T47D (cell line): ENCODE results near the gene CKM.
A peak's percentile ranks its signal among the peaks of the same experiment; 100 is the strongest.
"Not testable (repeated sequence)": the region's sequence is repeated elsewhere in the genome, so short reads cannot be mapped to it uniquely, and the experiment has no call there.

Experiments used
- DNase-seq, 2 experiments: peaks; one replicate each; pipeline versions ENCODE4 v3.0.0 to v3.0.0-alpha.2; 2011 to 2012; ENCODE audit warnings: low read depth in 1 of 2, low spot score in 1 of 2
- JUND ChIP-seq: IDR thresholded peaks from 2 replicates; pipeline ENCODE4 v1.6.1; 2012; ENCODE audit warnings: low read depth
- in situ Hi-C: cut with HindIII; loops from 2 replicates; pipeline ENCODE4 v1.10.0; 2016; ENCODE audit warnings: low sequenced_read_pairs, low pct_unique_long_range_greater_than_20kb

The CKM gene

GRCh38 chr19:45346449-45346848 lies 23.8 kb upstream of the CKM start:
- no peak for DNase-seq

GRCh38 chr19:45345506-45345860 lies 22.8 kb upstream of the CKM start:
- TF ChIP-seq JUND = no peak
- in situ Hi-C loops = no loop called here

More at GRCh38 chr19:45346449-45346848, 23.8 kb upstream of the CKM start:
- TF ChIP-seq JUND = no peak
- in situ Hi-C loops = no loop called here

DNA sequence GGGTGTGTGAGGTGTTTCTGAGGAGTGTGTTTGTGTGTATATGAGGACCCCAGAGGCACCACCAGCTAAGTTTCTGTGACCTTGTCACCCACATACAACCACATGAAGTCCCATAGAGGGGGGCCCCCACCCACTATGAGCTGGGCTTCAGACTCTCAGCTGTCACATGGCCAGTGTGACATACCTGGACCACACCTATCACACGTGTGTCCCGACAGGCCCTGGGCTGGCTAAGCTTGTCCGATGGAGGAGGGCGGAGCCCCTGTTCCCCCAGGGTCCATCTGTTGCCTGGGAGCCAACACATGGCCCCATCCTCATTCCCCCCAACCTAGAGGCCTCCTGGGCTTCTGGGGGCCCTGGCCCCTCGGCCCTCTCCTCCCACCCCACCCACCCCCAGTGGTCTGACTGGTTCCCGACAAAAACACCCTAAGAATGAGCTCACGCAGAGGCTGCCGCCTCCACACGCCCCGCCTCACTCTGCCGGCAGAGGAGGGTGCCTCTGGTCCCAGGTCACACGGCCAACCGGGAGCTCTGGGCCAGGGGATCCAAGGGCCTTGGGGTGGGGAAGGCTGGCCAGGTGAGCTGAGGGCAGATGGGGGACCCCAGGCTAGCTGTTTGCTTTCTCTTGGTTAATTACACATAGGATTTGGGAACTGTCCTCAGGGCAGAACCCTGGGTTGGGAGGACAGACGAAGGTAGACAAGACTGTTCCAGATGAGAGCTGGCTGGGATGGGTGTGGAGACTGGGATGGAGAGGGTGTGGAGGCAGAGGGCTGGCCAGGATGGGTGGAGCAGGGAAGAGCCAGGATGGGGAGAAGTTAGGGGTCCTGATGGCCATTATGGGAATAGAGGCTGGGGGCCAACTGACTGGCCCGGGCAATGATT lies 22.2 kb upstream of the CKM start:
- DNase-seq = no peak
- TF ChIP-seq JUND = no peak
- in situ Hi-C loops = no loop called here

More at GRCh38 chr19:45345506-45345860, 22.8 kb upstream of the CKM start:
- DNase-seq = no peak

DNA sequence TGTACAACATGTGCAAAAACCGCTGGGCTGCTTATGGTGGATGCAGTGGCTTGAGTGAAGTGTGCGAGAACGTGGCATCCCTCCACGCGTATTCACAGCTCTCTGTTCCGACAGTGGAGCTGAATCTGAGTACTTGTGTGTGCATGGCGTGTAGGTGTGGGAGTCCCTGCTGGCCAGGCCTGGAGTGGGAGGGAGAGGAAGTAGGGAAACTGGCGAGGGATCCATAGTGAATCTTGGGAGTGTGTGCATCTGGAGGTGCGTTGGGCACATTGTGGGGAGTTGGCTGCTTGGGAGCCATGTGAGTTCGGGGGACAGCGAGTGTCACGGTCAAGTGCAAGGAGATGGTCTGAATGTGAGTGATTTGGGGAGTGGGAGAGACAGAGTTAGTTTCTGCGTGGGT lies 20.2 kb upstream of the CKM start:
- DNase-seq = no peak
- no peak for TF ChIP-seq JUND
- in situ Hi-C loops = no loop called here

DNA sequence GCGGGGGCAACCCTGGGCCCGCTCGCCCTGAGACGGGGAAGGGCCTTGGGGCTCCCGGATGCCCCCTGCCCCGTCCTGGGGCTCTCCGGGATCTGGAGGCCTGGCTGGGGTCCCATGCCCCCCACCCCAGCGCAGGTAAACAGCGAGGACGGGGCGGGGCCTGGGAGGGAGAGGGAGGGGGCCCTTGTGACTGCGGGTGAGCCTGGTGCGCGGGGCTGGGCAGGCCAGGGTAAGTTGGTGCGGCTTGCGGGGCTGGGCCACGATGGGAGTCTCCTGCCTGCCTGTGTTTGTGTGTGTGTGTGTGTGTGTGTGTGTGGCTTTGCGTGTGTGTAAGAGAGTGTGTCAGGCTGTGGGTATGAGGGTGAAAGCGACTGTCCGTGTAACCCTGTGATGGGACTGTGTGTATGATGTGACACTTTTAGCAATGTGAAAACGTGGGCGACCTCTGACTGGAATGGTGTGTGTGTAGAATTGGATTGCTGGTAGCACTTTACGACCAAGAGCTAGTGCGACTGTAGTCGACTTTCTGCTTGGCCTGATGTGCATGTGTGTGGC lies 18.3 kb upstream of the CKM start:
- TF ChIP-seq JUND = no peak
- in situ Hi-C loops = no loop called here
- DNase-seq = peak in 1 of 2 experiments; percentile 27

DNA sequence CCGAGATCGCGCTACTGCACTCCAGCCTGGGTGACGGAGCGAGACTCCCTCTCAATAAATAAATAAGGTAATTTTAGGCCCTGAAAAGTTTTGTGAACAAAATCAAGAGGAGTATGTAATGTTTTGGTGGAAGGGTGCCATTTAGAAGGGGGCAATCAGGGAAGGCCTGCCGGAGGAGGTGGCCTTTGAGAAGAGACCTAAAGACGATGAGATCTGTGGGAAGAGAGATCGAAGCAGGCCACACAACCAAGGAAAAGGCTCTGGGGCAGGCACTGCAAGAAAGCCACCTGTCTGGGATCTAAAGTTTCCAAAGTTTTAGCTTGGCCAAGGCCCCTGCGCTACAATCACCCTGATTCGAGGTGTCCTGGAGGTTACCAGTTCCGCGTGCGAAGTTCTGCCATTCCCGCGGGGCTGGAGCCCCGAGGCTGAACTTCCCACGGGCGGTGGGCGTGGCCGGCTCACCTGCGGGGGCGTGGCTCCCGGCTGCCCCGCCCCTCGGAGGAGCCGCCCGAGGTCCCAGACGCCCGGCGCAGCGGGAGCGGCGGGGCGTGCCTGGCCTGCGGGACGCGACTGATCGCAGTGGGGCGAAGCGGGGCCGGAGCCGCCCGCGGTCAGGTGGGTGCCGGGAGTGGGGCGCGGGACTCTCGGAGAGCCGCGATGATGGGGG lies 17.7 kb upstream of the CKM start, which contains the start of gene KLC3:
Gene KLC3 (plus strand): TSS at position 519 of the 667 bp plus-strand sequence. CDS start 4,792 bp downstream, outside the sequence.
- peak; percentile 58 to 65 for DNase-seq
- in situ Hi-C loops = no loop called here
- no peak for TF ChIP-seq JUND

- in situ Hi-C loops = no loop called here
- DNase-seq = no peak
These were observed 17.0 kb upstream of the CKM start for GRCh38 chr19:45339629-45340028.

GRCh38 chr19:45336696-45337251 lies 14.1 kb upstream of the CKM start:
- DNase-seq = no peak
- in situ Hi-C loops = no loop called here
- TF ChIP-seq JUND = no peak

More at GRCh38 chr19:45339629-45340028, 17.0 kb upstream of the CKM start:
- no peak for TF ChIP-seq JUND

DNA sequence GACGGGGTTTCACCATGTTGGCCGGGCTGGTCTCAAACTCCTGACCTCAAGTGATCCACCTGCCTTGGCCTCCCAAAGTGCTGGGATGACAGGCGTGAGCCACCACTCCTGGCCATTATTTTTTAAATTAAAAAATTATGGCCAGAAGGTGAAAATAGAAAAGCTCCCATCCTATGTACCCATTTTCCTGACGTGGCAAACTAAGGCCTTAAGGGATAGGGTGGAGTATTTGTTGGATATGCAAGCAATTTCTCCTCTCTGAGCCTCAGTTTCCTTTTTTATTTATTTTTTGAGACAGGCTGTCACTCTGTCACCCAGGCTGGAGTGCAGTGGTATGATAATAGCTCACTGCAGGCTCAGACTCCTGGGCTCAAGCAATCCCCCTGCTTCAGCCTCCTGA lies 12.2 kb upstream of the CKM start:
- DNase-seq, in situ Hi-C loops: not testable (repeated sequence)

DNA sequence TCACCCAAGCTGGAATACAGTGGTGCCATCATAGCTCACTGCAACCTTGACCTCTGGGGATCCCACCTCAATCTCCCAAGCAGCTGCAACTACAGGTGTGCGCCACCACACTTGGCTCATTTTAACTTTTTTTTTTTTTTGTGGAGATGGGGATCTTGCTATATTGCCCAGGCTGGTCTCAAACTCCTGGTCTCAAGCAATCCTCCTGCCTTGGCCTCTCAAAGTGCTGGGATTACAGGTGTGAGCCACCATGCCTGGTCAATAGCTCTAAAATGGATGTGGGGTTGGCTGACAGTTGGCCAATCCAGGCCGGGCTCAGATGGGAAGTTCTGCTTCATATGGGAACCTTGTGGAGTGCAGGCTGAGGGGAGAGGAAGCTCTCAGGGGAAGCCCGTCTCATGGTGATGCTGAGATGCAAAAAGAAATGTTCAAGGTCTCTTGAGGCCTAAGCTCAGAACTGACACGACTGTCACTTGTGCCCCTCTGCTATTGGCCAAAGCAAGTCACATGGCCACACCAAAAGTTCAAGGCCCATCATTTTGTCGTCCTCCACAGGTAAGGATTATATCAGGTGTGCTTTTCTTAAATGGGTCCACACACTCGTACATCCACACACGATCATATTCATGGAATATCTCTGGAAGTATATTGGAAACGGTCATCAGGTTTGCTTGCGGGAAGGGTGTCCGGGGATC lies 11.1 kb upstream of the CKM start:
- DNase-seq = no peak
- TF ChIP-seq JUND = no peak
- in situ Hi-C loops = no loop called here

- no peak for TF ChIP-seq JUND
- in situ Hi-C loops = no loop called here
- peak in 1 of 2 experiments; percentile 36 for DNase-seq
These were observed 8.7 kb upstream of the CKM start for GRCh38 chr19:45331411-45331810.

DNA sequence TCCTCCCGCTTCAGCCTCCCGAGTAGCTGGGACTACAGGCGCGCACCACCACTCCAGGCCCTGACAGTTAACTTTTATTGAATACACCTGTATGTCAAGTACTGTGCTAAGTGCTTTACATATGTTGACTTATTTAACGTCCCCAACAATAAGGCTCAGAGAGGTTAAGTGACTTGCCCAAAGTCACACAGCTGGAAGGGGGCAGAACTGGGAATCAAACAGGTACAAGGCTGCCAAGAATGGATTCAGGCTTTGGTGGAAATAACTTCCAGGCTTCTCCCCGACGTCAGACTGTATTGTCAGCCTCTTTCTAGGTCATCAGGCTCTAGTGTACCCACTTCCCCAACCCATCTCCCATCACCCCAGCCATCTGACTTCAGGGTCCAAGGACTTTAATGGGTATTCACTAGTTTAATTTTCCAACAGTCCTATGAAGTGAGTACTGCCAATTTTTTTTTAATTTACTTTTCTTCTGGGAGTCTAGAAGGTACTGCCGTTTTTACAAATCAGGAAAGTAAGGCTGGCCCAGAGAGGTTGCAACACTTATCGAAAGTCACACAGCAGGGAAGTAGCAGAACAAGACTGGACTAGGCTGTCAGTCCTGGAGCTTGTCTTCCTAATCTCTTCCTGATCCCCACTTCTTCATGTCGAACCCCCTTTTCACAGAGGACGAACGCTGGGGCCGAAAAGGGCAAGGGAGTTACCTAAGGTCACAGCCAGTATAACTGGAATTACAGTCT lies 4.9 kb upstream of the CKM start:
- DNase-seq = no peak
- in situ Hi-C loops = no loop called here

More for the DNA sequence above, 4.9 kb upstream of the CKM start:
- no peak for TF ChIP-seq JUND
